AG04450 (cell line): Measurements from ENCODE around the gene EPN2. TPM values are rescaled to one million over a fixed set of nuclear protein-coding genes. Genes with fewer than 3 reads are reported as not detected.

Experiments
- CTCF ChIA-PET: fragments of 300-600, 350-600 bp; formaldehyde crosslinking; extraction: SDS; loops from one replicate; lab custom pipeline; 2022; ENCODE audit warnings: antibody characterized with exemption, inconsistent platforms; lab: Charles Lee
- POLR2A ChIA-PET: fragments of 350-600 bp; formaldehyde crosslinking; extraction: SDS; loops from one replicate; lab custom pipeline; 2021; ENCODE audit warnings: antibody characterized with exemption, inconsistent platforms; lab: Yijun Ruan, JAX
- DNase-seq: peaks from one replicate; pipeline ENCODE4 v3.0.0-alpha.2; 2011; ENCODE audit warnings: low read depth, low spot score
- H3K27ac ChIP-seq: one replicate; pipeline ENCODE4 v1.5.1; 2012; ENCODE audit warnings: low read depth, low read length, control low read depth
- H3K27me3 ChIP-seq: one replicate; pipeline ENCODE4 v1.6.0; 2012; ENCODE audit warnings: low read length; ENCODE audit not compliant: control insufficient read depth, insufficient read depth
- H3K4me3 ChIP-seq: 2 replicates; pipeline ENCODE4 v1.5.1; 2011; ENCODE audit warnings: mild to moderate bottlenecking, low read depth, low read length, control low read depth
- H3K9me3 ChIP-seq: 2 replicates; pipeline ENCODE4 v1.5.1; 2012; ENCODE audit warnings: low read length; ENCODE audit not compliant: control insufficient read depth, insufficient read depth
- polyA plus RNA-seq: library from polyadenylated mRNA; depleted of rRNA; stranded (reverse); fragments of >200 nt; gene quantifications from 2 replicates; pipeline ENCODE4 v1.2.3, GENCODE V29; 2011
- TF ChIP-seq, protein P1 (sequence below): IDR thresholded peaks from 2 replicates; pipeline ENCODE4 v1.5.1; 2011; ENCODE audit warnings: low read depth, low read length, control low read depth, inconsistent platforms

The EPN2 gene
- polyA plus RNA-seq, 1 experiment: 27.9 TPM

DNA sequence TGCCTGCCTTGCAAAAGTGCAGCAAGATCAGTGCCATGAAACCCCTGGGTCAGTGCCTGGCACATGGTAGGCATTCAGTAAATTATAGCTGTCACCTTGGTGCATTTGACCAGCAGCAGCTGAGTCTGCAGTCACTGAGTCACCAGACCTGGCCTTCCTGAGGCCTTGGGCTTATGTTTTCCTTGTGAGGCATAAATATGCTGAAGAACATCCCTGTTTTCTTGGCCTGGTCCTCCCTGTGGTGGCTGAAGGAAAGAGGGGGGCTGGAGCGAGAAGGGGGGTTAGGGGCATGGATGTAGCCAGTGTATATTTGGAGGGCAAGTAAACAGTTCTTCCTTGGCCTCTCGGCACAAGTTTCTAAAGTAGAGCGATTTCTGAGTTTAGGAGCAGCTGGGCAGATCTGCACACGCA lies 26.5 kb downstream of the EPN2 start:
- POLR2A ChIA-PET: interaction anchor here (0.6 to 1.0 kb wide), 5 partner anchors 12 to 863 kb away, joined by 3 to 11 read pairs (median 5); no protein-coding TSS in a partner anchor
- no peak for DNase-seq
- Histone ChIP-seq H3K27ac (peak overlapping the region; percentile 90), H3K27me3 (no peaks in the 10 kb centered on the region), H3K4me3 (no peak overlapping the region; the same call in 1 of the 2 replicates), H3K9me3 (no peaks in the 10 kb centered on the region)
- CTCF ChIA-PET: no interaction called here
- TF ChIP-seq, protein P1, sequence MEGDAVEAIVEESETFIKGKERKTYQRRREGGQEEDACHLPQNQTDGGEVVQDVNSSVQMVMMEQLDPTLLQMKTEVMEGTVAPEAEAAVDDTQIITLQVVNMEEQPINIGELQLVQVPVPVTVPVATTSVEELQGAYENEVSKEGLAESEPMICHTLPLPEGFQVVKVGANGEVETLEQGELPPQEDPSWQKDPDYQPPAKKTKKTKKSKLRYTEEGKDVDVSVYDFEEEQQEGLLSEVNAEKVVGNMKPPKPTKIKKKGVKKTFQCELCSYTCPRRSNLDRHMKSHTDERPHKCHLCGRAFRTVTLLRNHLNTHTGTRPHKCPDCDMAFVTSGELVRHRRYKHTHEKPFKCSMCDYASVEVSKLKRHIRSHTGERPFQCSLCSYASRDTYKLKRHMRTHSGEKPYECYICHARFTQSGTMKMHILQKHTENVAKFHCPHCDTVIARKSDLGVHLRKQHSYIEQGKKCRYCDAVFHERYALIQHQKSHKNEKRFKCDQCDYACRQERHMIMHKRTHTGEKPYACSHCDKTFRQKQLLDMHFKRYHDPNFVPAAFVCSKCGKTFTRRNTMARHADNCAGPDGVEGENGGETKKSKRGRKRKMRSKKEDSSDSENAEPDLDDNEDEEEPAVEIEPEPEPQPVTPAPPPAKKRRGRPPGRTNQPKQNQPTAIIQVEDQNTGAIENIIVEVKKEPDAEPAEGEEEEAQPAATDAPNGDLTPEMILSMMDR: no peak

DNA sequence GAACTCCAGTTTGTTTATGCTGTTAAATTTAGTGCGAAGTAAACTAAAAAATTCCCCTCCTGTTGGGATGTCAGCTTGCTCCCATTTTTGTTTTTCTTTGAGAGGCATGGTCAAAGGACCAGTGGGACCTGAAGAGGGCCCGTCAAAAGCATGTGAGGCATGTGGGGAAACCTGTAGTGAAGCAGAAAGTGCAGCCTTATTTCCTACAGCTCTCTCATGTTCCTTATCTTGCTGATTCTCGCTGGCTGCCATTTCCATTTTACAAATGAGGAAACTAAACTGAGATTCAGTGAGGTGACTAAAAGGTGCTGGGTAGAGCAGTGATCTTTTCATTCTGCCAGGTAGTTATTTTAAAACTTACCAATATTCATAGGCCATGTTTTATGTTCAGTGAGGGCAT lies 27.1 kb downstream of the EPN2 start:
- CTCF ChIA-PET: no interaction called here
- H3K9me3 ChIP-seq: no peaks in the 10 kb centered on the region
- TF ChIP-seq, protein P1: no peak
- DNase-seq: no peak
- no peak overlapping the region for H3K4me3 ChIP-seq
- H3K27ac ChIP-seq: no peak overlapping the region
- POLR2A ChIA-PET: interaction anchor here (0.6 kb wide), 2 partner anchors 12 to 120 kb away, joined by 3 to 5 read pairs; no protein-coding TSS in a partner anchor
- H3K27me3 ChIP-seq: no peaks in the 10 kb centered on the region

DNA sequence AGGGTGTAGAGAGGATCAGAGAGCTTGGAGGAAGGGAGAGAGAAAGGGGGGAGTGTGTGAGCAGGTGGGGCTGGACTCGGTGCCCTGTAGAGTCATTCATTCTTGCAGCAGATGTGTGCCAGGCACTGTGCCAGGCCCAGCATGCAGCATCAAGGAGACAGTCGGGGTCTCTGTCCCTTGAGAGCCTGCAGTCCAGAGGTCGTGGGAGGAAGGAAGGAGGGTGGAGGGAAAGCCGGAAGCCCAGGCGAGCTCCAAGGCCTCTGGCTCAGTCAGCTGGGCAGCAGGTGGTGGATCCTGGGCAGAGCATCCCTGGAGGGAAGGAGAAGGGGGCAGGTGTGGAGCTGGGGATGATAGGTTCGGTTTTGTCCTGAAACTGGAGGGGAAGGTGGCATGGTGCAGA lies 27.5 kb downstream of the EPN2 start:
- H3K9me3 ChIP-seq: no peaks in the 10 kb centered on the region
- DNase-seq: no peak
- H3K27ac ChIP-seq: no peak overlapping the region
- TF ChIP-seq, protein P1: no peak
- H3K27me3 ChIP-seq: no peaks in the 10 kb centered on the region
- POLR2A ChIA-PET: no interaction called here
- CTCF ChIA-PET: interaction anchor here (0.6 to 0.7 kb wide), 2 partner anchors 10 to 16 kb away, joined by 3 to 5 read pairs; no protein-coding TSS in a partner anchor
- no peak overlapping the region for H3K4me3 ChIP-seq

DNA sequence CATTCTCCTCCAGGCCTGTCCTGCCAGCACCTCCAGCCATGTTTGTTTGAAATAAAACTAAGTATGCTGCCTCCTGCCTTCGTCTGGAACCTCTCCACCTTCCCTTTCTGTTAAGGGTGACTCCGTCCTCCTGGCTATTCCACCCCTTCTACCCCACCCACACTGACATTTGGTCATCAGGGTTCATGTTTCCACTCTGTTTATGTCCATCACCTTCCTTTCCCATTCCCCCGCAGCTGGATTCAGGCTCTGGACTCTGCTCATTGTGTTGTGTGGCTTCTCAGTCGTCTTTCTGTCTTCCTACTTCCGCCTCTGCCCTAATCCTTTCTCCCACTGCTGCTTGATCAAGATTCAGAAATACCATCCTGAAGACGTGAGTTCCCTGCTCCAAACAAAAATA lies 28.6 kb downstream of the EPN2 start:
- no peak overlapping the region for H3K4me3 ChIP-seq
- no peaks in the 10 kb centered on the region for H3K27me3 ChIP-seq
- H3K9me3 ChIP-seq: no peaks in the 10 kb centered on the region
- POLR2A ChIA-PET: no interaction called here
- no peak overlapping the region for H3K27ac ChIP-seq
- DNase-seq: no peak
- TF ChIP-seq, protein P1: no peak
- CTCF ChIA-PET: no interaction called here

DNA sequence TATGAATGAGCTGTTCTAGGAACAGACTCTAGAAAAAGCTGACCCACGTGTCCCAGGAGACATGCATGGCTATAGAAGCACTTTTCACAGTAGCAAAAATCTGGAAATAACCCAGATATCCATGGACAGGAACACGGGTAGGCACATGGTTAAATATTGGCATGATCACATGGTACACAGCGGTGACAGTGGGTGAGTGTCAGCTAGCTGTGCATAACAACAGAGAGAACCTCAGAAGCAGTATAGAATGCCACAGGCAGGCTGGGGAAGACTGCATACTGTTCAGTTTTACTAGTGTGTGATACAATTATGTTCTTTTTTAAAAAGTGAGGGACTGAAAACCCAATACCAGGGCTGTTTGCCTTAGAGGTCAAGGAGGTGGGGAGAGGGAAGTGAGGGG lies 31.4 kb downstream of the EPN2 start:
- no peak for DNase-seq
- Histone ChIP-seq H3K27me3 (no peaks in the 10 kb centered on the region), H3K9me3 (no peaks in the 10 kb centered on the region), H3K4me3 (no peak overlapping the region), H3K27ac (no peak overlapping the region)
- CTCF ChIA-PET: no interaction called here
- TF ChIP-seq, protein P1: no peak
- POLR2A ChIA-PET: no interaction called here
